Lower leg skin (tissue), 3 donors: Measurements from ENCODE around the gene INO80D.

Source experiments
- CTCF ChIP-seq, 3 donors: fragments of 450-650 bp; IDR thresholded peaks; one replicate each; pipeline ENCODE4 v1.5.1; 2016; ENCODE audit warnings: antibody characterized with exemption in 3 of 3, mild to moderate bottlenecking in 3 of 3, moderate library complexity in 2 of 3
- POLR2A ChIP-seq, 2 donors: fragments of 450-650 bp; IDR thresholded peaks; one replicate each; pipeline ENCODE4 v1.6.1; 2016 to 2017; ENCODE audit warnings: antibody characterized with exemption in 2 of 2, mild to moderate bottlenecking in 1 of 2, moderate library complexity in 1 of 2

DNA sequence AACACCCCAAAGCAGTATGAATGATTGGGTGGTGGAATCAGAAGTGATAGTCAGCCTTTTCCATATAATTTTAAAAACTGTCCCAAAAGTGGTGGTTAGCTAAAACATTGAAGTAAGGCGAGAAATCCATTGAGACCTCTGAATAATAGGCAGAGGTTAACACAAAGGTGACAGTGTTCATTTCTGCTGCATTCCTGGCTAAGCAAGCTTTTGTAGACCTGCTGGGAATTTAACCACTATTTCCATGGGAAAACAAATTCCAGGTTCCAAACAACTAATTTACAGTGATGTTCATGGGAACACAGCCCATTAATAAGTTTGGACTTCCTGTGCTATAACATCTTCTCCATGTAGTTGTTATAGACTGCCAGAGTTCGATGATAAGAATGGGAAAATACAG, 6.3 kb upstream of the INO80D start:
- TF ChIP-seq CTCF (IDR thresholded peaks at IDR 0.05) (no peak), POLR2A (IDR thresholded peaks at IDR 0.05) (no peak)
